ENCODE data around the gene SCRT2.
"Not testable (repeated sequence)": the region's sequence is repeated elsewhere in the genome, so short reads cannot be mapped to it uniquely, and the experiment has no call there.

SCRT2 gene

DNA sequence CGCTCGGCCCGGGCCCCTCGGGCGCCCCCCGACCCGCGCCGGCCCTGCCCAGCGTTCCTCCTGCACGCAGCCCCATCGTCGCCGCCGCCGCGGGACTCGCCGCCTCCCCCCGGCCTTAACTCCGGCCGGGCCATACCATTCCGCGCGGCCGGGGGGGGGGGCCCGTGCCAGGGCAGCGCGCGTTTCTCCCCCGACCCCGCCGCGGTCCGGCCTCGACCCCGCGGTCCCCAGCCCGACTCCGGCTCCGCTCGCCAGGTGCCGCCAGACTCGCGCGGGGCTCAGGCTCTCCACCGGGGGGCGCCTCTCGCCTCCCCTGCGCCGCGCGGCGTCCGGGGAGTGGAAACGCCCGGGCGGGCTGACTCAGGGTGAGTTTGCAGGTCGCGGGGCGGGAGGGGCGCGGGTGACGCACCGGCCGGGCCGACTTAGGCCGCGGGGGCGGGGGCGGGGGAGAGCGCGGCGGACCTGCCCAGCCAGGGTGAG, 22.5 kb downstream of the SCRT2 start, which contains the start of gene SRXN1:
SRXN1 (minus strand) TSS at position 91 of the 480 bp plus-strand sequence; CDS start at position 76, 15 bp downstream.
- DNase-seq (ENCODE audit: low read depth), result peak; percentile 91

DNA sequence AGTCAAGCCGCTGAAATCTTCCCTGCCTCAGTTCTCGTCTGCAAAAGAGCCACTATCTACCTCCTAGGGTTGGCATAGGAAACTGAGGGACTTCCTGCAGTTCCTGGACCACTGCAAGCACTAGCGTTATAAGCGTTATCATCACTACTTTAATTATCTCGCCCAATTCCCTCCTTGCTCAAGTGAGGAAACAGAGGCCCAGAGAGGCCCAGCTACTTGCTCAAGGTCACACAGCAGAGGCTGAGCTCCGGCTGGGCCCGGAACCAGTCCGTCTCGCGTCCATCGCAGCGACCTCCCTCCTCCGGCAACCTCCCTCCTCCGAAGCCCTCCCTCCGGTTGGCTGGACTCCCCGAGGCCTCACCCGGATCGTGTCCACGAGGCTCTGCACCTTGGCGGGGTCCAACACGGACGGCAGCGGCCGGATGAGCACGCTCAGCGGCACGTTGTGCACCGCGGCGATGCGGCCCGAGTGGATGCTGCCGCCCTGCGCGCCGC, 22.9 kb downstream of the SCRT2 start:
- peak; percentile 53 for DNase-seq (ENCODE audit: low read depth)

DNA sequence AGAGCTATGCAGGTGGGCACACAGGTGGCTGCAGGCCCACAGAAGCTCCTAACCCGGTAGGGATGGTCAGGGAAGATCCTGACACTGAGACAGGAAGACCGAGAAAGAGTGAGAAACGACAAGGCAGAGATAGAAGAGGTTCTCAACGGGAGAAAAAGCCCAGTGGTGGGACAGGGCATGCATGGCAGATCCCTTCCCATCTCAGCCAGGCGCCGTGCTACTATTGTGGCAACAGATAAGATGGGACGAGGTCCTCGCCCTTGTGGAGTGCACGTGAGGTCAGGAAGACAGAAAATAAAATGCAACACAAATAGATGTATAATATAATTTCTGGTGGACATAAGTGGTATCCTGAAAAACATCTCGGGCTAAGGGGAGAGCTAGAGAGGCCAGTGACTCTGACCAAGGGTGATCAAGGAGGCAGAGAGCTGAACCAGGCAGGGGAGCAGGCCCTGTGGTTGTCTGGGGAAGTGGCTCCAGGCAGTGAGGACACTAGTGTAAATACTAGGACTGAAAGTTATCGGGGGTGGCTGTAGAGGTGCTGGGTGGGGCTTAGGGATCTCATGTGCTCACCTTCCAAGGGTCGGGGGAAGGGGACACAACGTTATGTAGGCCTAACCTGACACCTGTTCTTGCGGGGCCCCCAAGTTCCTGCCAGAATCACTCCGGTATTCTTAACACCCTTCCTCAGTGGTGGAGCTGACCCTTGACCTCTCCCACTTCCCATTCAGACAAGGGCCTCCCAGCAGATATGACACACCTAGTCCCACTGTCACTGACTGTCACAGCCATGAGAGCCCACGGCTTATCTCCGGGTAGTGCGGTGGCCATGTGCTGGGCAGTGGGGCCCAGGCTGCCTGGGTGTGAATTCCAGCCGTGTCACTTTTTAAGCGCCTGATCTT, 23.6 kb downstream of the SCRT2 start:
- DNase-seq (ENCODE audit: low read depth), result no peak

DNA sequence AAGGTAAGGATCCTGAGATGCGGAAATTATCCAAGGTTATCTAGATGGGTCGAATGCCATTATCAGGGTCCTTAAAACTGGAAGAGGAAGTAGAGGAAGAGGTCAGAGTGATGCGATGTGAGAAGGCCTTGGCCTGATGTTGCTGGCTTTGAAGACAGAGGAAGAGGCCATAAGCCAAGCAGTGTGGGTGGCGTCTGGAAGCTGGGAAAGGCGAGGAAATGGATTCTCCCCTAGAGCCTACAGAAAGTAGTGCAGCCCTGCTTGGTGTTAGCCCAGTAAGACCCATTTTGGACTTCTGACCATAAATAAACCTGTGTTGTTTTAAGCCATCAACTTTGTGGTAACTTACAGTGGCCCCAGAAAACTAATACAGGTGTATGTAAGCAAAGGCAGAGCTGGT, 24.6 kb downstream of the SCRT2 start:
- no peak for DNase-seq (ENCODE audit: low read depth)

DNA sequence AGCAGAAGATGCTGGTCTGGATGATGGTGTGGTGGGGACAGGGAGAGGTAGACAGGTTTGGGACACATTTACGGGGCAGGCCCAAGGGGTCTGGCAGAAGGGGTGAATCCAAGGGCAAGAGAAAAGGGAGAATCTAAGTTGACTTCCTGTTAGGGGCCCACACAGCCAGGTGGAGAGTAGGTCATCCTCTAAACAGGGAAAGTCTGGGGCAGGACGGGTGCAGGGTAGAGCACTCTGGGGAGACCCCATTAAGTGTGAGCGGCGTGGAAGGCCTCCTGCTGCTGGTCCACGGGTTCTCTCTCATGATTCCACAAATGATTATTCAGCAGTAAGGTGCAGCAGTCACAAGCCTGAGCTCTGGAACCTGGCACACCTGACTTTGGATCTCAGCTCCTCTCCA, 25.3 kb downstream of the SCRT2 start:
- DNase-seq (ENCODE audit: low read depth), result no peak

DNA sequence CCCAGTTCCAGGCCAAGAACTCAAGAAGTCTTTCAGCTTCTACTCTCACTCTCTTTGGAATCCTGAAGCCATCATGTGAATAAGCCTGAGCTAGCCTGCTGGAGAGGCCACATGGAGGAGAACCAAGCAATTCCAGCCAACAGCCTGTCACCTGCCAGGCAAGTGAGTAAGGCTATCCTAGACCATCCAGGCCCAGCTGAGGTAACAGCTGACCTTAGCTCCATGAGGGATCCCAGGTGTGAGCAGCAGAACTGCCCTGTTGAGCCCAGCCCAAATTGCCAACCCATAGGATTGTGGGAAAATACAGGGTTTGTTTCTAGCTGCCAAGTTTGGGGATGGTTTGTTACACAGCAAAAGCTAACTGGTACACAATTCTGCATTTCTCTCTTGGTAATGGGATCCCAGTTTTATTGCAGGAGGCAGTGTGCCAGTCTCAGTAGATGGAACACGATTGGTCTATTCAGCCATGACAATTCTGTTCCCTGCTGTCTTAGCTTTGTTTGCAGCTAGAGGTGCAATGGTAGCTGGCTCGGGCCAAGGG, 28.1 kb downstream of the SCRT2 start:
- DNase-seq (ENCODE audit: low read depth), result no peak

DNA sequence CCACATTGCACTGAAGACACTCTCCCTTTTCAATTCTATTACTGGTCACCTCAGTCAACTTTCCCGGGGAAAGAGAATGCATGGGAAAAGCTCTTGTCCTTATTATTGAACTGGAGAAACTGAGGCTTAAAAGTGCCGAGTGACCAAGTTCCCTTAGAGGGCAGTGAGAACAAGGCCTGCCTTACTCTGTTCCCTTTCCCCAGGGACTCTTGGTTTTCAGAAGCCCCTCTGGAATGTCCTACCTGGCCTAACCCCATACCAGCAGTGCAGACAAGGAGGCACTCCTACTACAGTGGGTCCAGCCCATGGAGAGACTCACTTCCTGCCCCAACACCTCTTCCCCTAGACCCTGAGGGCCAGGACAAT, 28.8 kb downstream of the SCRT2 start:
- DNase-seq (ENCODE audit: low read depth), result no peak

DNA sequence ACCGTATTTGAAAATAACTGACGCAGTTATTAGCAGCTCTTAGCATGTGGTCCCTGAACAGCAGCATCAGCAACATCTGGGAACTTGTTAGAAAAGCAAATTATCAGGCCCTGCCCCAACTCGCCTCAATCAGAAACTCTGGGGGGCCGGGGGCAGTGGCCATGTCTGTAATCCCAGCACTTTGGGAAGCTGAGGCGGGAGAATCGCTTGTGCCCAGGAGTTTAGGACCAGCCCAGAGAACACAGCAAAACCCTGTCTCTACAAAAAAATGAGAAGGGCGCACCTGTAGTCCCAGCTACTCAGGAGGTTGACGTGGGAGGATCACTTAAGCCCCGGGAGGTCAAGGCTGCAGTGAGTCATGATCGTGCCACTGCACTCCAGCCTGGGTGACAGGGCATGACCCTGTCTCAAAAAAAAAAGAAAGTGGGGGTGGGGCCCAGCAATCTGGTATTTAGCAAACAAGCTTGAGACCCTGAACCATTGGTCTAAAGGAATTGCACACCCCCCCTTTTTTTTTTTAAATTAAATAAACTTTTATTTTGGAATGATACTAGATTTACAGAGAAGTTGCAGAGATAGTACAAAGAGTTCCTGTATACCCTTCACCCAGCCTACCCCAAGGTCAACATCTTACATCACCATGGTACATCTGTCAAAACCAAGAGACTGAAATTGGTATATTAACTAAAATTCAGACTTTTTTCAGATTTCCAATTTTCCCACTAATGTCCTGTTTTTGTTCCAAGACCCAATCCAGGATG, 29.3 kb downstream of the SCRT2 start:
- DNase-seq (ENCODE audit: low read depth), result no peak

DNA sequence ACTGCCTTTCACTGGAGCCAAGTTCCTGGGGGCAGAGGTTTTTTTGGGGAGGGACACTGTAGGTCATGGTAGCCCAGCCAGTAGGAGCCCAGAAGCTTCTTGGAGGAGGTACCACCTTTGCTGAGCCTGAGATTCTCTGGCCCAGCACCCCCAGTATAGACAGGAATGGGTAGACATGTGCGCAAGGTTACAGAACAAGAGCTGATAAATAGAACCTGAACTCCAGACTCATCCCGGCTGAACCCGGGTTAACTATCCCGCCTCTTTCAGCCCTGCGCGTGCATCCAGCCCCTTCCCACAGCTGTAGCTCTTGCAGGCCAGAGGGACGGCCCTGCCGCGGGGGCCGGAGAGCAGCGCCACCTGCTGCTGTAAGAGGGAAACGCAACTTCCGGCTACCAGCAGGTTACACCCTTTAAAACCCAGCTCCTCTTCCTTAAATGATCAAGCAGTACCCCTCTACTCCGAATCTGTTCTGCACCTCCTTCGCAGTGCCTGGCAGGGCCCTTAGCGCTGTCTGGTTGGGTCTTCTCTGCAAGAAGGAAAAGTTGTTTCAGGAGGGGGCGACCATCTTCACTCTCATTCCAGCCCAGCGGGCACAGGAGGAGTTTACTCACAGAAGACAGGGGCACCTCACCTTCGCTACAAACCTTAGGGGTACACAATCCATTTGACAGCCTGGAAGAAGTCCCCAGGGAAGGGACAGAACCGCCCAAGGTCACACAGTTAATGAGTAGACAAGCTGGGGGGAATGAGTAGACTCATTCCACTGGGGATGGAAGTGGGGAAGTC, 30.1 kb downstream of the SCRT2 start:
- peak; percentile 57 for DNase-seq (ENCODE audit: low read depth)

DNA sequence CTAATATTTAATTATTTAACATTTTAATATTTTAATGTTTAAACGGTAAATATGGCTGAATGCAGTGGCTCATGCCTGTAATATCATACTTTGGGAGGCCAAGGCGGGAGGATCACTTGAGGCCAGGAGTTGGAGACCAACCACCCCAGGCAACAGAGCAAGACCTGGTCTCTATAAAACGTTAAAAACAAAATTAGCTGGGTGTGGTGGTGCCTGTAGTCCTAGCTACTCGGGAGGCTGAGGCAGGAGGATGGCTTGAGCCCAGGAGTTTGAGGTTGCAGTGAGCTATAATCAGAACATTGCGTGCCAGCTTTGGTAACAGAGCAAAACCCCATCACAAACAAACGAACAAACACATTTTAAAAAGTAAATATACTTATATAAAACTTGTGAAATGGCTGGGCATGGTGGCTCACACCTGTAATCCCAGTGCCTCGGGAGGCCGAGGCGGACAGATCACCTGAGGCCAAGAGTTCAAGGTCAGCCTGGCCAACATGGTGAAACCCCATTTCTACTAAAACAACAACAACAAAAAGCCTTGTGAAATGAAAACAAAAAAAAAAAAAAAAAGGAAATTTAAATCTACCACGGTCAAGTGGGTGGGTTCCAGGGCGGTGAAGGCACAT, 30.8 kb downstream of the SCRT2 start:
- DNase-seq (ENCODE audit: low read depth), result no peak

DNA sequence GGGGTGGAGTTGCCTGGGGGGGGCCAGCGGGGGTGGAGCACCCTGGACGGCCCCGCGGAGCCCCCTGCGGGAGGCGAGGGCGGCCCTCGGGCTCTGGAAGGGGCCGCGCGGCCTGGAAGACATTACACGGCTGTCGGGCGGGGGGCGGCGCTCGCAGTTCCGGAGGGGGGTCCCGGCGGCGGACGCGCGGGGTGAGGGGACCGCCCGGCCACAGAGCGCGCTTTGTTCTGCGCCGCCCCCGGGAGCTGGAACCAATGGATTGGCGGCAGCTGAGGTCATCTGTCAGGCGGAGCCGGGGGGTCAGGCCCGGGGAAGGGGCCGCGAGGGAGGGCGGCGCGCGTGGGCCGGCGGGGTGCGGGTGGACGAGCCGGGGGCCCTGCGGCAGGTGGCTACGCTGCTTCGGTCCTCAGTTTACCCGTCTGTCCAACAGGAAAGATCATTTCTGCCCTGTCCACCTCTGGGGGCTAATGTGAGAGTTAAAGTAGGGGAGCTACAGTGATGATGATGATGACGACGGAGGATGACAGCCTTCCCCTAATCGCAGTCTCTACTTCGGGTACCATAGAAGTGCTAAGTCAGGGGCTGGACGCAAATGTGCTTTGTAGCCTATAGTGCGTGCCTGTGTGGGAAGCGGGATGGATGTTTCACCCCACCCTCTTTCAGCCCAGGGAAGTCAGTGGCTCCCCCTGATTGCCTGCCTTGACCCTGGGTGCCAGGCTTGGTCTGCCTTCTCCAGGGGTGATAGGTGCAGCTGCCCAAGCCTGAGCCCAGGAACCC, 33.0 kb downstream of the SCRT2 start:
- DNase-seq (ENCODE audit: low read depth), result no peak

DNA sequence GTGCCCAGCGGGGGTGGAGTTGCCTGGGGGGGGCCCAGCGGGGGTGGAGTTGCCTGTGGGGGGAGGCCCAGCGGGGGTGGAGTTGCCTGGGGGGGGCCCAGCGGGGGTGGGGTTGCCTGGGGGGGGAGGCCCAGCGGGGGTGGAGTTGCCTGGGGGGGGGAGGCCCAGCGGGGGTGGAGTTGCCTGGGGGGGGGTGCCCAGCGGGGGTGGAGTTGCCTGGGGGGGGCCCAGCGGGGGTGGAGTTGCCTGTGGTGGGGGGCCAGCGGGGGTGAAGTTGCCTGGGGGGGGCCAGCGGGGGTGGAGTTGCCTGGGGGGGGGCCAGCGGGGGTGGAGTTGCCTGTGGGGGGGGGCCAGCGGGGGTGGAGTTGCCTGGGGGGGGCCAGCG, 33.6 kb downstream of the SCRT2 start:
- DNase-seq (ENCODE audit: low read depth), result not testable (repeated sequence)

DNA sequence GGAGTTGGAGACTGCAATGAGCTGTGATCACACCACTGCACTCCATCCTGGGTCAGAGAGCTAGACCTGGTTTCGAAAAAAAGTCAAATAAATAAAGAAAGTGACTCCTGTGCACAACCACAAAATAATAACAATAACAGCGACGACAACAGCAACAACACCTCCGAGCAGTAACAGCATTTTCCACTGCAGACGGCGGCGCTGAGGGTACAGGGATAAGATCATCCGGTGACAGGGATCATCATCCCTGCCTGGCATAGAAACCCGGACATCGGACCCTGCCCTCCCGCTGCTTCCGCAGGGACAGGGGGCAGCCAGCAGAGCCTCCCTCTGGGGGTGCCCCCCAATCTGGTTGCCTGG, 34.1 kb downstream of the SCRT2 start:
- peak; percentile 16 for DNase-seq (ENCODE audit: low read depth)

DNA sequence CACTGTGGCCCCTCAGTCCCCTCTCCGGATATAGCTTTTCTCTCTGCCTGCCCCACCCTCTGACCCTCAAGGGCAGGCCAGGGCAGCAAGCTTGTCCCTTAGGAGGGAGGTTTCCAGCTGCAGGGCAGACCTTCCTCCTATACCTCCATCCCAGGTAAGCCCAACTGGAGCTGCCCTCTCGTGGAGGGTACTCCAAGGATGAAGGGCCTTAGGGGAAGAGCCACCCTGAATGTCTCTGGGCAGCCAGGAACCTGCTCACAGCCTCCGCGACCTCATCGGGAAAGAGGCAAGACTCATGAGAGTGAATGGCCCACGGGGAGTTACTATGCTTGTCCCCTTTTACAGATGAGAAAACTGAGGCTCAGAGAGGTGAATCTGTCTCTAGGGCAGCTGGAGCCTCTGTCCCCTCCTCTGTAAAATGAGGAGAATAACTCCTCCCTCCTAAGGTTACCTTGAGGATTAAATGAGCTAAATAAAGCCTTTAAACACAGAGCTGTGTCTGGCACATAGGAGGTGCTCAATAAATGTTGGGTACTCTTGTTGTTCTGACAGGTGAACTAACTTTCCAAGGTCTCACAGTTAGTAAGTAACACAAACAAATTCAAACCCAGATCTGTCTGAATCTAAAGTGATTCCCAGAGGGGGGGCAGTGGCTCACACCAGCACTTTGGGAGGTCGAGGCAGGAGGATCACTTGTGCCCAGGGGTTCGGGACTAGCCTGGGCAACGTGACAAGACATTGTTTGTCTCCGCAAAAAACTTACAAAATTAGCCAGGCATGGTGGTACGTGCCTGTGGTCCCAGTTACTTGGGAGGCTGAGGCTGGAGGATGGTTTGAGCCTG, 34.7 kb downstream of the SCRT2 start:
- no peak for DNase-seq (ENCODE audit: low read depth)

DNA sequence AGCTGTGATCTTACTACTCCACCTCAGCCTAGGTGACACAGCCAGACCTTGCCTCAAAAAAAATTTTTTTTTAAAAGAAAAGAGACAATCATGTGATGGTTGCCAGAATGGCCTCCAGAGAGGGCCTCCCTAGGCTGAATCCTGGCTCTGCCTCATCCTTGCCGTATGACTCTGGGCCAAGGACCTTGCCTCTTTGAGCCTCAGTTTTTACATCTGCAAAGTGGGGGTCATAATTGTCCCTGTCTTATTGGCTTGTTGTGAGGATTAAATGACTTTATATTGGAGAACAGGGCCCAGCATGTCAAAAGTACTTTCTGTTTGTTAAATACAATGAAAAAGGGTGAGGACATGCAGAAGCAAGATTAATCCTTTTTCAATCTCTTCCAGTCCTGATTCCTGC, 37.0 kb downstream of the SCRT2 start:
- DNase-seq (ENCODE audit: low read depth), result no peak

DNA sequence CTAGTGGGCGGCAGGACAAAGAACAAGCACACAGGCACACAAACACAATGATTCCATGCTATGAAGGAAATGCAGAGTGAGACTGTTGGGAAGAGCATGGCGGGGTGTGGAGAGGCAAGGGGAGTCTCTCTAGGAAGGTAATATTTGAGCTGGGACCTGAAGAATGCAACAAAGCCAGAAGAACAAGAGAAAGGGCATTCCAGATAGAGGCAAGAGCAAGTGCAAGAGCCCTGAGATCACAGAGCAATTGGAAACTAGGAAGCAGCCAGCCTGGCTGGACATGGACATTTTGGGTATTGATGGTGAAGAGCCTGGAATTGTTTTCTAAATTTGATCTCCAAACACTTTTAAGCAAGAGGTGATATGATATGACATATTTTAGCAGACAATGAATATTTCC, 38.0 kb downstream of the SCRT2 start:
- DNase-seq (ENCODE audit: low read depth), result no peak

DNA sequence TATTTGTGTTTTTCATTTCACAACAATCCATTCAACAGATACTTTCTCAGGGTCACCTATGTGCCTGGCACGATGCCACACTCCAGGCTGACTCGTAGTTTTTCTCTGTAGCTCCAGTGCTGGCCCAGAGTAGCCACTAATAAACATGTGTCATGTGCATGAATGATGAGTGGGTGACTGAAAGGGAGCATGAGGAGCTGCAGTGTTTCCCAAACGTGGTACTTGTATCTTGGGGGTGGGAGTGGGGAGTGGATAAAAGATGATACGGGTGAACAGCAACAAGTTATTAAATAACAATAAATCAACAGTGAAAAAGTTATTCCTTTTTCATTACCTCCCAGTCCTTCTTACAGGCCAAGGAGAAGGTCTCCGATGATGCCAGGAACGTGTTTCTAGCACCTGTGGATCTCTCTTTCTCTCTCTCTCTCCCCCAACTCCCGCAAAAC, 39.7 kb downstream of the SCRT2 start:
- DNase-seq (ENCODE audit: low read depth), result no peak

DNA sequence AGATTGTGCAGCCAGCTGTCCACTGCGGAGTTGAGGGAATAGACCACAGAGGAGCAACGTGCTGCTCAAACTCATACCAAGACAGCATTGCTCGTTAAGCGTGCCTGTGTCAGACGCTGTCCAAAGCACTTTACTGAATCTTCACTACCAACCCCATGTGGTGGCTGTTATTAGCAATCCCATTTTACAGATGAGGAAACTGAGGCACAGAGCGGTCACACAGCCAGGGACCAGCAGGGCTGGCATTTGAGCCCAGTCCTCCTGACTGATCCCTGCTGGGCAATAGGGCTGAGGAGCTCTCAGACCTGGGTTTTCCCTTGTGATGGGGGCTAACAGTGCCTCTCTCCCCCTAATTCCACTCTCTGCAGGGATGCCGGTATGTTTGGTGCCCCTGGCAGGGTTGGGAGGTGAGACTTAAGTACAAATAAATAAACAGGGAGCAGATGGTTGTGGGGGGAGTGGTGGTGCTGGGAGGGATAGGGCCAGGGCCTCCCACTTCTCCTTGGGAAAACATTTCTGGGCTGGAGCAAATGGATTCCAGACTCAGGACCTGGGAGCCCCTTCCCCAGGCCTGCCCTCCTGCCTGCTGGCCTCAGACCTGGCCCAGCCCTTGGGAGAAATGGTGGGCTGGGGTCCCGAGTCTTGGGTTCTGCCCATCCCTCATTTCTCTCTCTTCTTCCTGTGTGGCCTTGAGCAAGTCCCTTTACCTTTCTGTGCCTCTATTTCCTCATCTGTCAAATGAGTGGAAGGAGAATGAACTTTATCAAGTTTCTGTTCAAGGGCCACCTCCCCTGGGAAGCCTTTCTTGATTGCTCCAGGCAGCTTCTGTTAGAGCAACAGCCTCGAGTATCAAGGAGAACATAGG, 40.3 kb downstream of the SCRT2 start:
- no peak for DNase-seq (ENCODE audit: low read depth)

Data from EH (cell line).